ENCODE results near the gene SKI.

GRCh38 chr1:2247760-2248126 is 19.6 kb downstream of the SKI start:
- TF ChIP-seq CTCF (IDR thresholded peaks at IDR 0.05; ENCODE audit: low read depth, low read length, poor library complexity, severe bottlenecking): no peak
- TF ChIP-seq EZH2phosphoT487 (IDR thresholded peaks at IDR 0.05; ENCODE audit: borderline replicate concordance, low read length): no peak
